ENCODE results near the gene DAND5. TPM values are rescaled to one million over a fixed set of nuclear protein-coding genes. Genes with fewer than 3 reads are reported as not detected.

The DAND5 gene
- total and polyA plus RNA-seq, 2 of the 13 experiments (the other 11 are each of a cell fraction or from before 2014, with no cell fraction given) = 0.04 TPM; not detected in 1

DNA sequence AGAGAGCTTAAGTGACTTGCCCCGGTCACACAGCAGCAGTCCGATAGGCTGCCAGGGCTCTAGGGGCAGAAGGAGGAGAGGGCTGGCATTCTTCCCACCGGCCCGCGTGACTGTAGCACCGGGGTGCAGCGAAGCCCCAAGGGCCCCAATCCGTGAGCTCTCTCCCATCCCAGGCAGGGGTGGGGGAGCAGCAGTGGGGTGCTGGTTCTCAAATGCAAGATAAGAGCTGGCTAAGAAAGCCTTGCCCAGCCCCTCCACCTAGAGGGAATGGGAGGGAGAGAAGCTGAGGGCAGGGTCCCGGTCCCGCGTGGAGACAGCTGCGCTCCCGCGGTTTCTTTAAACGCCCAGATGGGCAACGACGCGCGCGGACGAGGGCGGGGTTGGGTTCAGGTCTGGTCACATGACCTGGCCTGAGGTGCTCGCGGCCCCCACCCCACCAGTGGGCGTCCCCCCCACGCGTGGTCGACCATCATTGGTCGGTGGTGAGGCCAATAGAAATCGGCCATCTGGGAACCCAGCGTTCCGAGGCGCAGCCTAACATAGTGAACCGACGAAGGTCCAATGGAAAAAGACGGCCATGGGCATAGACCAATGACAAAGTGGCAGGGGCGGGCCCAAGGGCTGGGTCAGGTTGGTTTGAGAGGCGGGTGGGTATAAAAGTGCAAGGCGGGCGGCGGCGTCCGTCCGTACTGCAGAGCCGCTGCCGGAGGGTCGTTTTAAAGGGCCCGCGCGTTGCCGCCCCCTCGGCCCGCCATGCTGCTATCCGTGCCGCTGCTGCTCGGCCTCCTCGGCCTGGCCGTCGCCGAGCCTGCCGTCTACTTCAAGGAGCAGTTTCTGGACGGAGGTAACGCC is 31.2 kb upstream of the DAND5 start, which contains the start of gene CALR (continued):
- TF ChIP-seq ATAD3A (CRISPR knock-in tag; IDR thresholded peaks at IDR 0.05) (no peak), TSC22D2 (CRISPR knock-in tag; IDR thresholded peaks at IDR 0.05; ENCODE audit: borderline replicate concordance) (no peak), CAMTA2 (CRISPR knock-in tag; IDR thresholded peaks at IDR 0.05; ENCODE audit: borderline replicate concordance) (0 out of 2 replicates have a peak, but pooled peaks have one; percentile 13), KDM6A (CRISPR knock-in tag; IDR thresholded peaks at IDR 0.05; ENCODE audit: low read depth) (no peak), CCDC6 (CRISPR knock-in tag; IDR thresholded peaks at IDR 0.05) (no peak), ZNF670 (CRISPR knock-in tag; IDR thresholded peaks at IDR 0.05; ENCODE audit: borderline replicate concordance) (no peak), ZNF879 (CRISPR knock-in tag; IDR thresholded peaks at IDR 0.05) (peak; percentile 81), HNF4G (IDR thresholded peaks at IDR 0.05; ENCODE audit: borderline replicate concordance, low read depth, low read length) (no peak), HNF4G (CRISPR knock-in tag; IDR thresholded peaks at IDR 0.05; ENCODE audit: borderline replicate concordance, low read depth) (no peak), ATF1 (CRISPR knock-in tag; IDR thresholded peaks at IDR 0.05) (peak; percentile 82)
- TF ChIP-seq, protein P1, sequence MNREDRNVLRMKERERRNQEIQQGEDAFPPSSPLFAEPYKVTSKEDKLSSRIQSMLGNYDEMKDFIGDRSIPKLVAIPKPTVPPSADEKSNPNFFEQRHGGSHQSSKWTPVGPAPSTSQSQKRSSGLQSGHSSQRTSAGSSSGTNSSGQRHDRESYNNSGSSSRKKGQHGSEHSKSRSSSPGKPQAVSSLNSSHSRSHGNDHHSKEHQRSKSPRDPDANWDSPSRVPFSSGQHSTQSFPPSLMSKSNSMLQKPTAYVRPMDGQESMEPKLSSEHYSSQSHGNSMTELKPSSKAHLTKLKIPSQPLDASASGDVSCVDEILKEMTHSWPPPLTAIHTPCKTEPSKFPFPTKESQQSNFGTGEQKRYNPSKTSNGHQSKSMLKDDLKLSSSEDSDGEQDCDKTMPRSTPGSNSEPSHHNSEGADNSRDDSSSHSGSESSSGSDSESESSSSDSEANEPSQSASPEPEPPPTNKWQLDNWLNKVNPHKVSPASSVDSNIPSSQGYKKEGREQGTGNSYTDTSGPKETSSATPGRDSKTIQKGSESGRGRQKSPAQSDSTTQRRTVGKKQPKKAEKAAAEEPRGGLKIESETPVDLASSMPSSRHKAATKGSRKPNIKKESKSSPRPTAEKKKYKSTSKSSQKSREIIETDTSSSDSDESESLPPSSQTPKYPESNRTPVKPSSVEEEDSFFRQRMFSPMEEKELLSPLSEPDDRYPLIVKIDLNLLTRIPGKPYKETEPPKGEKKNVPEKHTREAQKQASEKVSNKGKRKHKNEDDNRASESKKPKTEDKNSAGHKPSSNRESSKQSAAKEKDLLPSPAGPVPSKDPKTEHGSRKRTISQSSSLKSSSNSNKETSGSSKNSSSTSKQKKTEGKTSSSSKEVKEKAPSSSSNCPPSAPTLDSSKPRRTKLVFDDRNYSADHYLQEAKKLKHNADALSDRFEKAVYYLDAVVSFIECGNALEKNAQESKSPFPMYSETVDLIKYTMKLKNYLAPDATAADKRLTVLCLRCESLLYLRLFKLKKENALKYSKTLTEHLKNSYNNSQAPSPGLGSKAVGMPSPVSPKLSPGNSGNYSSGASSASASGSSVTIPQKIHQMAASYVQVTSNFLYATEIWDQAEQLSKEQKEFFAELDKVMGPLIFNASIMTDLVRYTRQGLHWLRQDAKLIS (CRISPR knock-in tag; IDR thresholded peaks at IDR 0.05) = peak; percentile 72; the same call in 1 of the 2 replicates
- TF ChIP-seq, protein P2, sequence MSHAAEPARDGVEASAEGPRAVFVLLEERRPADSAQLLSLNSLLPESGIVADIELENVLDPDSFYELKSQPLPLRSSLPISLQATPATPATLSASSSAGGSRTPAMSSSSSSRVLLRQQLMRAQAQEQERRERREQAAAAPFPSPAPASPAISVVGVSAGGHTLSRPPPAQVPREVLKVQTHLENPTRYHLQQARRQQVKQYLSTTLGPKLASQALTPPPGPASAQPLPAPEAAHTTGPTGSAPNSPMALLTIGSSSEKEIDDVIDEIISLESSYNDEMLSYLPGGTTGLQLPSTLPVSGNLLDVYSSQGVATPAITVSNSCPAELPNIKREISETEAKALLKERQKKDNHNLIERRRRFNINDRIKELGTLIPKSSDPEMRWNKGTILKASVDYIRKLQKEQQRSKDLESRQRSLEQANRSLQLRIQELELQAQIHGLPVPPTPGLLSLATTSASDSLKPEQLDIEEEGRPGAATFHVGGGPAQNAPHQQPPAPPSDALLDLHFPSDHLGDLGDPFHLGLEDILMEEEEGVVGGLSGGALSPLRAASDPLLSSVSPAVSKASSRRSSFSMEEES (CRISPR knock-in tag; IDR thresholded peaks at IDR 0.05) = peak; percentile 80; the same call in 1 of the 2 replicates
- TF ChIP-seq, protein P3, sequence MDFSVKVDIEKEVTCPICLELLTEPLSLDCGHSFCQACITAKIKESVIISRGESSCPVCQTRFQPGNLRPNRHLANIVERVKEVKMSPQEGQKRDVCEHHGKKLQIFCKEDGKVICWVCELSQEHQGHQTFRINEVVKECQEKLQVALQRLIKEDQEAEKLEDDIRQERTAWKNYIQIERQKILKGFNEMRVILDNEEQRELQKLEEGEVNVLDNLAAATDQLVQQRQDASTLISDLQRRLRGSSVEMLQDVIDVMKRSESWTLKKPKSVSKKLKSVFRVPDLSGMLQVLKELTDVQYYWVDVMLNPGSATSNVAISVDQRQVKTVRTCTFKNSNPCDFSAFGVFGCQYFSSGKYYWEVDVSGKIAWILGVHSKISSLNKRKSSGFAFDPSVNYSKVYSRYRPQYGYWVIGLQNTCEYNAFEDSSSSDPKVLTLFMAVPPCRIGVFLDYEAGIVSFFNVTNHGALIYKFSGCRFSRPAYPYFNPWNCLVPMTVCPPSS (IDR thresholded peaks at IDR 0.05) = no peak
- TF ChIP-seq, protein P4, sequence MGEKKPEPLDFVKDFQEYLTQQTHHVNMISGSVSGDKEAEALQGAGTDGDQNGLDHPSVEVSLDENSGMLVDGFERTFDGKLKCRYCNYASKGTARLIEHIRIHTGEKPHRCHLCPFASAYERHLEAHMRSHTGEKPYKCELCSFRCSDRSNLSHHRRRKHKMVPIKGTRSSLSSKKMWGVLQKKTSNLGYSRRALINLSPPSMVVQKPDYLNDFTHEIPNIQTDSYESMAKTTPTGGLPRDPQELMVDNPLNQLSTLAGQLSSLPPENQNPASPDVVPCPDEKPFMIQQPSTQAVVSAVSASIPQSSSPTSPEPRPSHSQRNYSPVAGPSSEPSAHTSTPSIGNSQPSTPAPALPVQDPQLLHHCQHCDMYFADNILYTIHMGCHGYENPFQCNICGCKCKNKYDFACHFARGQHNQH (CRISPR knock-in tag; IDR thresholded peaks at IDR 0.05) = peak; percentile 55; the same call in 1 of the 2 replicates

All from HepG2 (cell line).